ENCODE results near the gene TNC. TPM values are rescaled to one million over a fixed set of nuclear protein-coding genes. Genes with fewer than 3 reads are reported as not detected.

TNC gene
- total and polyA plus RNA-seq, 8 donors = 0.31 to 12.5 (median 1.4) TPM

GRCh38 chr9:115014438-115014837, 103.5 kb downstream of the TNC start:
- Histone ChIP-seq H3K36me3 (no peaks in the 10 kb centered on the region), H3K4me1 (no peaks in the 10 kb centered on the region), H3K27ac (no peak overlapping the region), H3K9me3 (no peaks in the 10 kb centered on the region), H3K27me3 (no peaks in the 10 kb centered on the region), H3K4me3 (no peak overlapping the region)
- no peak for TF ChIP-seq CTCF (IDR thresholded peaks at IDR 0.05)
- DNase-seq (no peak), ATAC-seq (no peak), FAIRE-seq (no peak)
- WGBS, 2 donors = 43 to 59% methylated on average over 3 of the region's 3 CpGs
- intact Hi-C loops (cut with DNase I) = loop anchor here in 2 of 3 donors (10.0 kb wide), 3 partner anchors 280 to 610 kb away; no protein-coding TSS in a partner anchor

GRCh38 chr9:115013998-115014397, 104.0 kb downstream of the TNC start:
- ATAC-seq (peak; percentile 77 to 93 (median 88)), DNase-seq (peak; percentile 33 to 73 (median 68)), FAIRE-seq (peak; percentile 77)
- no peaks in the 10 kb centered on the region for H3K9me3 ChIP-seq
- no peaks in the 10 kb centered on the region for H3K4me1 ChIP-seq
- H3K27me3 ChIP-seq = no peaks in the 10 kb centered on the region
- H3K4me3 ChIP-seq = no peak overlapping the region
- H3K27ac ChIP-seq = no peak overlapping the region
- intact Hi-C loops (cut with DNase I) = loop anchor here in 2 of 3 donors (10.0 kb wide), 3 partner anchors 279 to 609 kb away; no protein-coding TSS in a partner anchor
- H3K36me3 ChIP-seq = no peaks in the 10 kb centered on the region
- TF ChIP-seq CTCF (IDR thresholded peaks at IDR 0.05) = peak; percentile 51 to 66 (median 60)
- 1% methylated on average over 3 of the region's 3 CpGs for WGBS, 2 donors

- 64 to 76% methylated on average over 3 of the region's 3 CpGs for WGBS, 2 donors
- ATAC-seq (no peak), FAIRE-seq (no peak), DNase-seq (no peak)
- H3K4me3 ChIP-seq = no peak overlapping the region
- no peak for TF ChIP-seq CTCF (IDR thresholded peaks at IDR 0.05)
- no peaks in the 10 kb centered on the region for H3K36me3 ChIP-seq
- H3K4me1 ChIP-seq = no peaks in the 10 kb centered on the region
- no peak overlapping the region for H3K27ac ChIP-seq
- H3K27me3 ChIP-seq = no peaks in the 10 kb centered on the region
- H3K9me3 ChIP-seq = no peaks in the 10 kb centered on the region
- intact Hi-C loops (cut with DNase I) = loop anchor here in 2 of 3 donors (10.0 kb wide), 3 partner anchors 278 to 608 kb away; no protein-coding TSS in a partner anchor
Observed at GRCh38 chr9:115012486-115012885, 105.5 kb downstream of the TNC start.

GRCh38 chr9:115010874-115011273, 107.1 kb downstream of the TNC start:
- no peak for TF ChIP-seq CTCF (IDR thresholded peaks at IDR 0.05)
- no peak for FAIRE-seq
- intact Hi-C loops (cut with DNase I) = loop anchor here in 2 of 3 donors (10.0 kb wide), 3 partner anchors 276 to 606 kb away; no protein-coding TSS in a partner anchor
- H3K27me3 ChIP-seq = no peaks in the 10 kb centered on the region
- H3K36me3 ChIP-seq = no peaks in the 10 kb centered on the region
- no peaks in the 10 kb centered on the region for H3K9me3 ChIP-seq
- 35% methylated on average over 3 of the region's 3 CpGs for WGBS, 2 donors
- H3K4me1 ChIP-seq = no peaks in the 10 kb centered on the region
- no peak for ATAC-seq
- no peak overlapping the region for H3K4me3 ChIP-seq
- no peak for DNase-seq
- H3K27ac ChIP-seq = no peak overlapping the region

GRCh38 chr9:115008536-115009270, 109.3 kb downstream of the TNC start:
- 63 to 65% methylated on average over 7 of the region's 7 CpGs for WGBS, 2 donors
- no peaks in the 10 kb centered on the region for H3K9me3 ChIP-seq
- no peak for TF ChIP-seq CTCF (IDR thresholded peaks at IDR 0.05)
- no peaks in the 10 kb centered on the region for H3K36me3 ChIP-seq
- H3K4me1 ChIP-seq = no peaks in the 10 kb centered on the region
- intact Hi-C loops (cut with DNase I) = no loop called here
- H3K27me3 ChIP-seq = no peaks in the 10 kb centered on the region
- DNase-seq (peak in 1 of 6 donors; percentile 29), FAIRE-seq (no peak), ATAC-seq (peak in 2 of 4 donors; percentile 79 to 85)
- H3K27ac ChIP-seq = no peak overlapping the region
- H3K4me3 ChIP-seq = no peak overlapping the region

Data from pancreas (tissue), 10 donors.